22Rv1 (cell line): ENCODE data around the gene CYP11A1.

Source experiments
- ZFX ChIP-seq: fragments of 450-650 bp; IDR thresholded peaks from 2 replicates; pipeline ENCODE4 v1.6.1; 2017; ENCODE audit warnings: antibody characterized with exemption, borderline replicate concordance
- TF ChIP-seq, protein P1 (sequence below): fragments of 450-650 bp; IDR thresholded peaks from 2 replicates; pipeline ENCODE4 v1.5.1; 2017; ENCODE audit warnings: mild to moderate bottlenecking

DNA sequence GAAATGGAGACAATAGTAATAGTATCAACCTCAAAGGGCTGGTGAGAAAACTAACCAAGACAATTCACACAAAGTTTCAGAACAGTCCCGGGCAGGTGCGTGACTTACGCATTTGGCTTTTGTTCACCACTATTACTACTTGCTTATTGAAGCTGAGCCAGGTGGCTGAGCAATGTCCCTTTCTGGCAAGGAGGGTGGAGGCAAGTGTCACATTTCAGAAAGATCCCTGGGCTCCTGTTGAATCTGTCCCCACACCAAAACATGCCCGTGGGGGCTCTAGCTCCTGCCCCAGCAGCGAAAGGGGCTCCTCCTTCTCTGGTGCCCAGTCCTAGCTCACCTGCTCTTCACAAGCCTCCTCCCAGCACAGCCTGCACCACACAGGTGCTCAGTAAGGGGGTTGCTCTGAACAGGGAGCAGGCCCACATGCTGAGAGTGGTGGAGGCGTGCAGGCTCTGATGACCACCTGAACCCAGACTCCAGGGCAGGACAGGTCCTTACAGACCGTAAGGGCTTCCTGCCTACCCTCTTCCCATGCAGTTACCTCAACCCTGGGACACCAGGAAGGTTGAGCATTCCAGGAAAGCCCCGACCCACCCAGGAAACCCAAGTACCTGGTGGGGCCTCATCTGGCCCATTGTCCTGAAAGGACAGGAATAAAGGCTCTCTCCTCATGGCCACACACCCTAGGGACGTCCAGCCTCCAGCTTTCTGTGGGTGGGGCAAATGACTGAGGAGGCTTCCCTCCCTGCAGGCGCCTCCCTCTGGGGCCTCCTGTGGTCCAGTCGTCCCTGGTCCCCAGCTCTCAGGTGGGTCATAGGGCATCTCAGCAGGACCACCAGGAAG lies 33.7 kb upstream of the CYP11A1 start:
- TF ChIP-seq, protein P1, sequence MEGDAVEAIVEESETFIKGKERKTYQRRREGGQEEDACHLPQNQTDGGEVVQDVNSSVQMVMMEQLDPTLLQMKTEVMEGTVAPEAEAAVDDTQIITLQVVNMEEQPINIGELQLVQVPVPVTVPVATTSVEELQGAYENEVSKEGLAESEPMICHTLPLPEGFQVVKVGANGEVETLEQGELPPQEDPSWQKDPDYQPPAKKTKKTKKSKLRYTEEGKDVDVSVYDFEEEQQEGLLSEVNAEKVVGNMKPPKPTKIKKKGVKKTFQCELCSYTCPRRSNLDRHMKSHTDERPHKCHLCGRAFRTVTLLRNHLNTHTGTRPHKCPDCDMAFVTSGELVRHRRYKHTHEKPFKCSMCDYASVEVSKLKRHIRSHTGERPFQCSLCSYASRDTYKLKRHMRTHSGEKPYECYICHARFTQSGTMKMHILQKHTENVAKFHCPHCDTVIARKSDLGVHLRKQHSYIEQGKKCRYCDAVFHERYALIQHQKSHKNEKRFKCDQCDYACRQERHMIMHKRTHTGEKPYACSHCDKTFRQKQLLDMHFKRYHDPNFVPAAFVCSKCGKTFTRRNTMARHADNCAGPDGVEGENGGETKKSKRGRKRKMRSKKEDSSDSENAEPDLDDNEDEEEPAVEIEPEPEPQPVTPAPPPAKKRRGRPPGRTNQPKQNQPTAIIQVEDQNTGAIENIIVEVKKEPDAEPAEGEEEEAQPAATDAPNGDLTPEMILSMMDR, result no peak
- no peak for TF ChIP-seq ZFX
